DMS153 treated with DMSO at 0.1 percent for 48 hours (cell line): ENCODE results near the gene IMPDH1.
A peak's percentile ranks its signal among the peaks of the same experiment; 100 is the strongest.

Experiments
- DNase-seq: peaks from one replicate; lab custom pipeline; 2025; ENCODE audit not compliant: unreplicated experiment; lab: John Stamatoyannopoulos, UW

The IMPDH1 gene

GRCh38 chr7:128389618-128390329 is 20.0 kb downstream of the IMPDH1 start:
- DNase-seq, result no peak

- DNase-seq, result no peak
Measured at GRCh38 chr7:128389085-128389617, 20.6 kb downstream of the IMPDH1 start.

GRCh38 chr7:128388145-128388485 is 21.7 kb downstream of the IMPDH1 start:
- DNase-seq, result no peak

DNA sequence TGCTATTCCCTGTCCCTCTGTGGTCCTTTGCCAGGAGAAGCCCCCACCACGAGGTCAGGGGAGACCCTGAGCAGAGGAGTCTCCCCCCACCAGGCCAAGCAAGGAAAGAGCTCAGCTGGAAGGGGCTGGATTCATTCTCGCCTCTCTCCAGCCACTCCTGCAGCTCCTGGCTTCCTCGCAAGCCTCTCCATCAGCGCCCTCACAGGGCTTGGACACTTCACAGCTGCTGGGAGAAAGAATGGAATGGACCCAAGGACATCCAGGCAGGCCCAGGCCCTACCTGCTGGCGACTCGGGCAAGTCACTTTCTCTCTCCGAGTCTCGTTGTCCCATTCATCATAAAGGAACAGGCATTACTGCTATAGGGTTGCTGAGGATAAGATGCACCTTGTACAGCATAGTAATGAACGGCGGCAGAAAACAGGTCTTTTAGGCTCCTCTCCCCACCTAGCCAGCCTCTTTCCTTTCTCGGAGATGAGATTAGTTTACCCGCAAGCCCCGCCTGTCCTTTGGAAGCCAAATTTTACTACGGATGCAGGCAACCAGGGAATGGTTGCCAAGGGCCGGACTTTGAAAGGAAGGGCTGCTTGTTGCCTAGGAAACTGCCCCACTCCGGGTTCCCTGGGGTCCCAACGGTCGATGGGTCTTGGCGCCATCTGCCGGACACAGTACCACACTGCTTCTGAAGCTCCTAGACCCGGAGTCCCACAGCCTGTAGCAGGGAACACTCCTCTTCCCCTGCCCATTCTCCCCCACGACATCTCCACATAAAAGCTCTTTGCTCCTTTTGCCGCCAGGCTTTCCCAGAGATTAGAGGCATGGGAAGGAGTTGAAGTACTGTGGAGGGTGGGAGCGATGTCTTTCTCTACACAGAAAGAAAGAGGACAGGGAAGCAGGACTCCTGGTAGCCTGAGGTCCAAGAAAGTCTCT is 22.3 kb downstream of the IMPDH1 start:
- DNase-seq, result peak; percentile 62

- DNase-seq, result no peak
Measured at GRCh38 chr7:128385988-128386925, 23.5 kb downstream of the IMPDH1 start.

- no peak for DNase-seq
Measured at GRCh38 chr7:128384726-128385125, 25.1 kb downstream of the IMPDH1 start.

GRCh38 chr7:128383776-128384175 is 26.0 kb downstream of the IMPDH1 start:
- DNase-seq, result no peak

GRCh38 chr7:128381161-128381821 is 28.5 kb downstream of the IMPDH1 start:
- DNase-seq, result no peak

GRCh38 chr7:128380483-128381106 is 29.2 kb downstream of the IMPDH1 start:
- no peak for DNase-seq

DNA sequence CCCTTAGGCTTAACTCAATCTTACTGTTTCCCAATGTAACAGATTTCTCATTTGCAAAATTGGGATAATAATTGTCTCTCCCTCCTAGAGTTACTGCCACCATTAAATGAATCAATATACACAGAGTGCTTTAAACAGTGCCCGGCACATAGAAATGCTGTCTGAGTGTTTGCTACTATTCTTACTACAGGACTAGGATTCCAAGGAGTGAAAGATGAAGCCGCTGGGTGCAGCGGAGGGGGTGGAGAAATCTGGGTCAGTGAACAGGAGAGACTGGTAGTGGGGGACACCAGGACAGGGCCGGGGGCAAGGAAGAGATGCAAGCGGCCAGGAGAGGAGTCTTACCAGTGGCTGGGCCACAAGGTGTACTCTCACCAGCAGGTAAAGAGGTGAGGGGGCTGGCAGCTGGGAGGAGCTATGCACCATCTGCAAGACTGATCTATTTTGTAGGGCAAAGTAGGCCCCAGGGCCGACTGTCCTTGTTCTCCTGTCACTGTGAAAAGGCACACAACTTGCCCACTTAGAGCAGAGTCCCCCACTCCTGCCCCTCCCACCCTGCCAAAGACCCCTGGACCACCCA is 29.8 kb downstream of the IMPDH1 start:
- no peak for DNase-seq

- no peak for DNase-seq
Measured at GRCh38 chr7:128378637-128379036, 31.1 kb downstream of the IMPDH1 start.

DNA sequence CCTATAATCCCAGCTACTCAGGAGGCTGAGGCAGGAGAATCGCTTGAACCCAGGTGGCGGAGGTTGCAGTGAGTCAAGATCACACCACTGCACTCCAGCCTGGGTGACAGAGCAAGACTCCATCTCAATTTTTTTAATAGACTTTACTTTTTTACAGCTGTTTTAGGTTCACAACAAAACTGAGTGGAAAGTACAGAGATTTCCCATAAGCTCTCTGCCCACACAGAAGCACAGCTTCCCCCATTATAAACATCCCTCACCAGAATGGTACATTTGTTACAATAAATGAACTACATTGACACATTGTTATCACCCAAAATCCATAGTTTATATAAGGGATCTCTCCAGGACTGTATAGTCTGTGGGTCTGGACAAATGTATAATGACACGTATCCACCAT is 33.7 kb downstream of the IMPDH1 start:
- DNase-seq, result no peak

DNA sequence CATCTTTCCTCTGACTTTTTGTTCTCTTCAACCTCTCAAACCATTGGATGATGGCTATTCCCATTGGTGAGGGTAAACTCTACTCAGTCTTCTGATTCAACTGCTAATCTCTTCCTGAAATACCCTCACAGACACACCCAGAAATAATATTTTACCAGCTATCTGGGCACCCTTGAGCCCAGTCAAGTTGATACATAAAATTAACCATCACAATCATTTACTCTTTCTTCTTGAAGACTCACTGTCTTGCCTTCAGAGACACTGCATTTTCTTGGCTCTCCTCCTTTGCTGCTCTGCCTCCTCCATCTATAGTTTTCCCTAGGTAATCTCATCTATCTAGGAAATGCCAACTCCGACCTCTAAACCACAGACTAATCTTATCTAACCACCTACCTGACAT is 35.7 kb downstream of the IMPDH1 start:
- no peak for DNase-seq

GRCh38 chr7:128373606-128374005 is 36.2 kb downstream of the IMPDH1 start:
- DNase-seq, result no peak

DNA sequence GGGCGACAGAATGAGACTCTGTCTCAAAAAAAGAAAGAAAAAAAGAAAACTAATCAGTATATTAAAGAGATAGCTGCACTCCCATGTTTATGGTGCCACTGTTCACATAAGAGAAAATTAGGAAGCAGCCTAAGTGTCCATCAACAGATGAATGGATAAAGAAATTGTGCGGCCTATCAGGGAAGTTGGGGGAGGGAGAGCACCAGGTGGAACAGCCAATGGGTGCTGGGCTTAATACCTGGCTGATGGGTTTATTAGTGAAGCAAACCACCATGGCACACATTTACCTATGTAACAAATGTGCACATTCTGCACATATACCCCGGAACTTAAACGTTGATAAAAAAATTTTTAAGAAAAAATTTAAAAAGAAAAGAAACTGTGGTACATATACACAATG is 39.3 kb downstream of the IMPDH1 start:
- no peak for DNase-seq

GRCh38 chr7:128366986-128367385 is 42.8 kb downstream of the IMPDH1 start:
- no peak for DNase-seq

- no peak for DNase-seq
Measured at GRCh38 chr7:128366300-128366699, 43.5 kb downstream of the IMPDH1 start.

DNA sequence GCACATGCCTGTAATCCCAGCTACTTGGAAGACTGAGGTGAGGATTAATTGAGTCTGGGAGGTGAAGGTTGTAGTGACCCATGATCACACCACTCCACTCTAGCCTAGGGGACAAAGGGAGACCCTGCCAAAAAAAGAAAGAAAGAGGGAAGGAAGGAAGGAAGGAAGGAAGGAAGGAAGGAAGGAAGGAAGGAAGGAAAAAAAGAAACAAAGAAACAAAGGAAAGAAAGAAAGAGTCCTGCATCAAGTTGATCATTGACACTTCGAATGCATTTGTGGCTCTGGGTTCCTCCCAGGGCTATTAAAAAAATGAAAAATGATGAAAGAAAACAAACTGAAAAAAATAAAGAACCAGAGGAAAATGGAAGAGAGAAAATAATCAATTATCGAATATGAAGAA is 44.4 kb downstream of the IMPDH1 start:
- no peak for DNase-seq

DNA sequence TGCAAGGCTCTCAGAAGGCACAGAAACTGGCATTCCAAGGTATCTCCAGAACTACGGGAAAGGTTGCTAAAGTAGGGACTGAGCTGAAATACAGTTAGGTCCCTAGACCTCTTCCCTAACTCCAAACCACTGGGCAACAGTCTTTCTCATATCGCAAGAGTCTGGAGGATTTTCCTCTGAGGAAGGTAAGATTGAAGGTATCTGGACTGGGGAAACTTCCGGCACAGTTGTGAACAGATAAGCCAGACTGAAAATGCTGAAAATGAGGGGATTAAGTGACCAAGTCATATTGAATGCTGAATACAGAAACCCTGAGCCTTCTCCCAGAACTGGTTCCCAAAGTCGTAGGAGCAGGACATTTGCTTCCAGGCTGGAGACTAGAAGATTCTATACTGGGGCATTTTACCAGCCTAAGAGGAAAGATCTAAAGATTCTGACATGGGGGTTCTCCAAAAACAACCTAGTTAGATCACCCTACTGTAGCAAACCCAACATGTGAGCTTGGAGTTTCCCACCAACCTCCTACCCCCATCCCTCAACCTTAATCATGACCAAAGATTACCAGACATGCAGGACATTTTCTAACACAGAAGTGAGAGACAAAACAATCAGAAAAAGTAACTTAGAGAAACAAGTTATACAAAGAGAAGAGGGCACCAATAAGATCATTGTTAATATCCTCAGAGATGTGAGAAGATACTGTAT is 45.5 kb downstream of the IMPDH1 start:
- no peak for DNase-seq
